ENCODE data around the gene PRICKLE4.

Gene PRICKLE4

DNA sequence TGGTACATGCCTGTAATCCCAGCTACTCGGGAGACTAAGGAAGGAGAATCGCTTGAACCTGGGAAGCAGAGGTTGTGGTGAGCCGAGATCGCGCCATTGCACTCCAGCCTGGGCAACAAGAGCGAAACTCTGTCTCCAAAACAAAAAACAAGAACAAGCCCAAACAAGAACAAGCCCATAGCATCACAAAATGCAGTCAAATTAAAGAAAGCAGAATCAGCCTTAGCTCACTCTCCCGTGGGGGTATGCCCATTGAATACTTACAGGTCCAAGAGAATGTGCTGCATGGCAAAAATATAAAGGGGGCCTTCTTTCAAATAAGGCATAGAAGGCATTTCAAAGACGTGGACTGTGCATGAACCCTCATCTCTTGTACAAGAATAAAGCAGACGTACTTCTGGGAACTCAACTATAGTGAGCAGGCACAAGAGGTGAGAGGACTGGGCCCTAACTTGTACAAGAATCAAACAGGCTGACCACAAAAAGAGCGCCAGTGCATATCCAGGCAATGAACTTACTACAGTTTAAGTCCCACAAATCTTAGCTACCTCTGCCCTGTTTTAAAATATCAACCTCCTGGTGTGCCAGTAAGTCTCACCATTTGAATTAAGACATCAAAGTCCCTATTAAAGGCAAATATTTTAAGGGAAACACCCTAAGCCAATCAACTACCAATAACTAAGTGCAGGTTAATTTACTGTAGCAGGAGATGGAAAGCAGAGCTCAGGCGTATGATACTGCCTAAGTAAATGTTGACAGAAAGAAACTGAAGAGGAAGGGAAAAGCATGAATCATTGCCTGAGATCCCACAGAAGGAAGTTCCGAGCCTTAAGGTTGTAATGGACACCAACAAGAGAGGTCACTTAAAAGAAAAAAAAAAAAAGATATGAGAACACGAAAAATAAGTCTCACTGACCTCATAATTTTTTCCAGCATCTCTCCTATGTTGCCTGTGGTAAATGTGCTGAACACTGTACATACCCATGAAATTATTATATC is 44.3 kb downstream of the PRICKLE4 start:
- ATAC-seq, result peak; percentile 77
- TF ChIP-seq BACH2 (CRISPR knock-in tag; IDR thresholded peaks at IDR 0.05; ENCODE audit: borderline replicate concordance) (no peak), SNAI2 (CRISPR knock-in tag; IDR thresholded peaks at IDR 0.05) (no peak), ISL1 (CRISPR knock-in tag; IDR thresholded peaks at IDR 0.05) (no peak), CSDC2 (CRISPR knock-in tag; IDR thresholded peaks at IDR 0.05) (no peak), ARNTL (CRISPR knock-in tag; IDR thresholded peaks at IDR 0.05; ENCODE audit: borderline replicate concordance, low read depth) (no peak), RARB (CRISPR knock-in tag; IDR thresholded peaks at IDR 0.05) (no peak), ZNF565 (CRISPR knock-in tag; conservative IDR thresholded peaks at IDR 0.05; ENCODE audit: low read depth) (no peak), TOX (CRISPR knock-in tag; IDR thresholded peaks at IDR 0.05; ENCODE audit: borderline replicate concordance) (no peak), PPARA (CRISPR knock-in tag; IDR thresholded peaks at IDR 0.05; ENCODE audit: borderline replicate concordance) (no peak), OSR1 (CRISPR knock-in tag; IDR thresholded peaks at IDR 0.05) (no peak), ESRRG (CRISPR knock-in tag; IDR thresholded peaks at IDR 0.05) (no peak), ZFP3 (CRISPR knock-in tag; IDR thresholded peaks at IDR 0.05) (no peak), ZNF70 (CRISPR knock-in tag; IDR thresholded peaks at IDR 0.05) (no peak), GLIS3 (CRISPR knock-in tag; IDR thresholded peaks at IDR 0.05) (no peak)
- TF ChIP-seq, protein P1, sequence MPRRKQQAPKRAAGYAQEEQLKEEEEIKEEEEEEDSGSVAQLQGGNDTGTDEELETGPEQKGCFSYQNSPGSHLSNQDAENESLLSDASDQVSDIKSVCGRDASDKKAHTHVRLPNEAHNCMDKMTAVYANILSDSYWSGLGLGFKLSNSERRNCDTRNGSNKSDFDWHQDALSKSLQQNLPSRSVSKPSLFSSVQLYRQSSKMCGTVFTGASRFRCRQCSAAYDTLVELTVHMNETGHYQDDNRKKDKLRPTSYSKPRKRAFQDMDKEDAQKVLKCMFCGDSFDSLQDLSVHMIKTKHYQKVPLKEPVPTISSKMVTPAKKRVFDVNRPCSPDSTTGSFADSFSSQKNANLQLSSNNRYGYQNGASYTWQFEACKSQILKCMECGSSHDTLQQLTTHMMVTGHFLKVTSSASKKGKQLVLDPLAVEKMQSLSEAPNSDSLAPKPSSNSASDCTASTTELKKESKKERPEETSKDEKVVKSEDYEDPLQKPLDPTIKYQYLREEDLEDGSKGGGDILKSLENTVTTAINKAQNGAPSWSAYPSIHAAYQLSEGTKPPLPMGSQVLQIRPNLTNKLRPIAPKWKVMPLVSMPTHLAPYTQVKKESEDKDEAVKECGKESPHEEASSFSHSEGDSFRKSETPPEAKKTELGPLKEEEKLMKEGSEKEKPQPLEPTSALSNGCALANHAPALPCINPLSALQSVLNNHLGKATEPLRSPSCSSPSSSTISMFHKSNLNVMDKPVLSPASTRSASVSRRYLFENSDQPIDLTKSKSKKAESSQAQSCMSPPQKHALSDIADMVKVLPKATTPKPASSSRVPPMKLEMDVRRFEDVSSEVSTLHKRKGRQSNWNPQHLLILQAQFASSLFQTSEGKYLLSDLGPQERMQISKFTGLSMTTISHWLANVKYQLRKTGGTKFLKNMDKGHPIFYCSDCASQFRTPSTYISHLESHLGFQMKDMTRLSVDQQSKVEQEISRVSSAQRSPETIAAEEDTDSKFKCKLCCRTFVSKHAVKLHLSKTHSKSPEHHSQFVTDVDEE (CRISPR knock-in tag; IDR thresholded peaks at IDR 0.05), result no peak
- TF ChIP-seq, protein P2, sequence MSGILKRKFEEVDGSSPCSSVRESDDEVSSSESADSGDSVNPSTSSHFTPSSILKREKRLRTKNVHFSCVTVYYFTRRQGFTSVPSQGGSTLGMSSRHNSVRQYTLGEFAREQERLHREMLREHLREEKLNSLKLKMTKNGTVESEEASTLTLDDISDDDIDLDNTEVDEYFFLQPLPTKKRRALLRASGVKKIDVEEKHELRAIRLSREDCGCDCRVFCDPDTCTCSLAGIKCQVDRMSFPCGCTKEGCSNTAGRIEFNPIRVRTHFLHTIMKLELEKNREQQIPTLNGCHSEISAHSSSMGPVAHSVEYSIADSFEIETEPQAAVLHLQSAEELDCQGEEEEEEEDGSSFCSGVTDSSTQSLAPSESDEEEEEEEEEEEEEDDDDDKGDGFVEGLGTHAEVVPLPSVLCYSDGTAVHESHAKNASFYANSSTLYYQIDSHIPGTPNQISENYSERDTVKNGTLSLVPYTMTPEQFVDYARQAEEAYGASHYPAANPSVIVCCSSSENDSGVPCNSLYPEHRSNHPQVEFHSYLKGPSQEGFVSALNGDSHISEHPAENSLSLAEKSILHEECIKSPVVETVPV (CRISPR knock-in tag; IDR thresholded peaks at IDR 0.05), result no peak
- TF ChIP-seq, protein P3, sequence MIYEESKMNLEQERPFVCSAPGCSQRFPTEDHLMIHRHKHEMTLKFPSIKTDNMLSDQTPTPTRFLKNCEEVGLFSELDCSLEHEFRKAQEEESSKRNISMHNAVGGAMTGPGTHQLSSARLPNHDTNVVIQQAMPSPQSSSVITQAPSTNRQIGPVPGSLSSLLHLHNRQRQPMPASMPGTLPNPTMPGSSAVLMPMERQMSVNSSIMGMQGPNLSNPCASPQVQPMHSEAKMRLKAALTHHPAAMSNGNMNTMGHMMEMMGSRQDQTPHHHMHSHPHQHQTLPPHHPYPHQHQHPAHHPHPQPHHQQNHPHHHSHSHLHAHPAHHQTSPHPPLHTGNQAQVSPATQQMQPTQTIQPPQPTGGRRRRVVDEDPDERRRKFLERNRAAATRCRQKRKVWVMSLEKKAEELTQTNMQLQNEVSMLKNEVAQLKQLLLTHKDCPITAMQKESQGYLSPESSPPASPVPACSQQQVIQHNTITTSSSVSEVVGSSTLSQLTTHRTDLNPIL (CRISPR knock-in tag; IDR thresholded peaks at IDR 0.05; ENCODE audit: low read depth), result no peak
- TF ChIP-seq, protein P4, sequence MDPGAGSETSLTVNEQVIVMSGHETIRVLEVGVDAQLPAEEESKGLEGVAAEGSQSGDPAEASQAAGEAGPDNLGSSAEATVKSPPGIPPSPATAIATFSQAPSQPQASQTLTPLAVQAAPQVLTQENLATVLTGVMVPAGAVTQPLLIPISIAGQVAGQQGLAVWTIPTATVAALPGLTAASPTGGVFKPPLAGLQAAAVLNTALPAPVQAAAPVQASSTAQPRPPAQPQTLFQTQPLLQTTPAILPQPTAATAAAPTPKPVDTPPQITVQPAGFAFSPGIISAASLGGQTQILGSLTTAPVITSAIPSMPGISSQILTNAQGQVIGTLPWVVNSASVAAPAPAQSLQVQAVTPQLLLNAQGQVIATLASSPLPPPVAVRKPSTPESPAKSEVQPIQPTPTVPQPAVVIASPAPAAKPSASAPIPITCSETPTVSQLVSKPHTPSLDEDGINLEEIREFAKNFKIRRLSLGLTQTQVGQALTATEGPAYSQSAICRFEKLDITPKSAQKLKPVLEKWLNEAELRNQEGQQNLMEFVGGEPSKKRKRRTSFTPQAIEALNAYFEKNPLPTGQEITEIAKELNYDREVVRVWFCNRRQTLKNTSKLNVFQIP (CRISPR knock-in tag; IDR thresholded peaks at IDR 0.05; ENCODE audit: borderline replicate concordance, low read depth), result no peak

DNA sequence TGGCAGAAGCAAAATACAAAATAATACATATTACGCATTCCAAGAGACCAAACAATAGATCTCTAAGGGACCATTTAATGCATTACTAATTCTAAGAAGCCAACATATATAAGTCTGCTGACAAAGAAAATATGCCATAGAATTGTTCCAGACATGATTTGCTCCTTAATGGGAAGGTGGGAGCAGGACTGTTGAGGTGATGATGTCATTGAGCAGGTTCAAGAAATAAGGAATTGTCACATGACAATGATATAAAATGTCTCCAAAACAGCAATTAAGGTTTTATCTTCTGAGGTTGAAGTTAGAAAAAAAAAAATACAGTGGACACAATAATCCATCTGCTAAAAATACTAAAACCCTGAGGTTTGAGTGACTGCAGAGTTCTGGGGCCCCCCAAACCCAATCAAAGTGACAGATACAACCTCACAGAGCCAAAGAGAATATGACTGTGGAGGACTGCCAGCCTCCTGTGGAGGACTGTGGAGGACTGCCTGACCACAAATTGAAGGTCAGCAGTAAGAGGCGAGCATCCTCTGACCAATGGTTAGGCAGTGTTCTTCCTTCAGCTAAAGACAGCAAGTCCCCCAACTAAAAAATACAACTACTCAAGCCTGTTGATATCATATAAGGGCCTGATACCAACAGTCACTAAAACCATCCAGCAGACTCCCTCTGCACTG is 45.9 kb downstream of the PRICKLE4 start:
- no peak for ATAC-seq
- TF ChIP-seq OSR1 (CRISPR knock-in tag; IDR thresholded peaks at IDR 0.05) (no peak), ZNF70 (CRISPR knock-in tag; IDR thresholded peaks at IDR 0.05) (no peak), ZNF8 (CRISPR knock-in tag; IDR thresholded peaks at IDR 0.05) (no peak), ZC3H10 (CRISPR knock-in tag; IDR thresholded peaks at IDR 0.05) (no peak), GLIS3 (CRISPR knock-in tag; IDR thresholded peaks at IDR 0.05) (no peak), ZNF565 (CRISPR knock-in tag; conservative IDR thresholded peaks at IDR 0.05; ENCODE audit: low read depth) (no peak), ESRRG (CRISPR knock-in tag; IDR thresholded peaks at IDR 0.05) (no peak), SNAI2 (CRISPR knock-in tag; IDR thresholded peaks at IDR 0.05) (no peak), CSDC2 (CRISPR knock-in tag; IDR thresholded peaks at IDR 0.05) (no peak), PPARA (CRISPR knock-in tag; IDR thresholded peaks at IDR 0.05; ENCODE audit: borderline replicate concordance) (no peak), BACH2 (CRISPR knock-in tag; IDR thresholded peaks at IDR 0.05; ENCODE audit: borderline replicate concordance) (no peak), ISL1 (CRISPR knock-in tag; IDR thresholded peaks at IDR 0.05) (no peak)
- TF ChIP-seq, protein P4 (CRISPR knock-in tag; IDR thresholded peaks at IDR 0.05; ENCODE audit: borderline replicate concordance, low read depth), result no peak
- TF ChIP-seq, protein P1 (CRISPR knock-in tag; IDR thresholded peaks at IDR 0.05), result no peak
- TF ChIP-seq, protein P3 (CRISPR knock-in tag; IDR thresholded peaks at IDR 0.05; ENCODE audit: low read depth), result no peak
- TF ChIP-seq, protein P2 (CRISPR knock-in tag; IDR thresholded peaks at IDR 0.05), result no peak
